Tibial nerve (tissue), 4 donors: Measurements from ENCODE around the gene CELF3. TPM values are rescaled to one million over a fixed set of nuclear protein-coding genes. Genes with fewer than 3 reads are reported as not detected.

Source experiments
- DNase-seq, 2 donors: peaks; one replicate each; pipeline ENCODE4 v3.0.0-alpha.2; 2019; ENCODE audit warnings: low spot score in 2 of 2
- H3K27ac ChIP-seq, 4 donors: fragments of 200-600 bp; sonication (generic) in 3 of 4; one replicate each; pipeline ENCODE4 v1.5.1; 2017 to 2019; ENCODE audit warnings: mild to moderate bottlenecking in 1 of 4
- H3K27me3 ChIP-seq, 2 donors: fragments of 200-600 bp; sonication (generic) in 1 of 2; one replicate each; pipeline versions ENCODE4 v1.5.1 to v1.6.0; 2017 to 2019
- H3K36me3 ChIP-seq, 3 donors: fragments of 200-600 bp; sonication (generic); one replicate each; pipeline ENCODE4 v1.5.1; 2018 to 2019
- H3K4me1 ChIP-seq, 4 donors: fragments of 200-600 bp; sonication (generic) in 3 of 4; one replicate each; pipeline ENCODE4 v1.5.1; 2017 to 2019
- H3K4me3 ChIP-seq, 4 donors: fragments of 200-600 bp; sonication (generic) in 3 of 4; one replicate each; pipeline ENCODE4 v1.5.1; 2017 to 2019; ENCODE audit warnings: mild to moderate bottlenecking in 1 of 4, moderate library complexity in 1 of 4
- H3K9me3 ChIP-seq, 4 donors: fragments of 200-600 bp; sonication (generic) in 3 of 4; one replicate each; pipeline ENCODE4 v1.5.1; 2017 to 2019
- CTCF ChIP-seq, 5 experiments: fragments of 200-600 bp in 3 of 5; fragments of 450-650 bp in 2 of 5; sonication (generic) in 3 of 5; IDR thresholded peaks; one replicate each; pipeline ENCODE4 v1.5.1; 2016 to 2019; ENCODE audit warnings: antibody characterized with exemption in 5 of 5, mild to moderate bottlenecking in 3 of 5, moderate library complexity in 2 of 5
- EP300 ChIP-seq, 2 donors: sonication (generic); formaldehyde crosslinking; IDR thresholded peaks; one replicate each; pipeline ENCODE4 v1.6.1; 2017; ENCODE audit warnings: antibody characterized with exemption in 2 of 2, mild to moderate bottlenecking in 1 of 2
- POLR2A ChIP-seq, 2 donors: fragments of 450-650 bp; IDR thresholded peaks; one replicate each; pipeline ENCODE4 v1.6.1; 2017; ENCODE audit warnings: antibody characterized with exemption in 2 of 2, mild to moderate bottlenecking in 2 of 2, moderate library complexity in 2 of 2
- WGBS, 2 donors: methylation state at CpG; one replicate each; pipeline ENCODE4 v1.1.5; 2018; 5-methylcytosine and 5-hydroxymethylcytosine counted together
- total RNA-seq, 4 donors: library from RNA; depleted of rRNA; stranded (reverse); fragments of >200 nt; gene quantifications; one replicate each; pipeline ENCODE4 v1.1.0, GENCODE V29; 2016

CELF3 gene
- total RNA-seq, 4 donors from 2014 or later, result not detected

- H3K36me3 ChIP-seq, result peaks cover 0 to 21% (median 0%) of the 10 kb centered on the region in 3 donors
- no peak for TF ChIP-seq CTCF (IDR thresholded peaks at IDR 0.05)
- TF ChIP-seq POLR2A (IDR thresholded peaks at IDR 0.05), result no peak
- no peak for TF ChIP-seq EP300 (IDR thresholded peaks at IDR 0.05)
- no peaks in the 10 kb centered on the region for H3K9me3 ChIP-seq
- no peak overlapping the region for H3K4me3 ChIP-seq
- no peaks in the 10 kb centered on the region for H3K27me3 ChIP-seq
- WGBS, 2 donors, result 54 to 55% methylated on average over 3 to 7 of the region's 7 CpGs
- peaks cover 0 to 6% (median 0%) of the 10 kb centered on the region in 4 donors for H3K4me1 ChIP-seq
- no peak overlapping the region for H3K27ac ChIP-seq
- DNase-seq, result no peak
These were observed 11.5 kb downstream of the CELF3 start for GRCh38 chr1:151705146-151705545.

DNA sequence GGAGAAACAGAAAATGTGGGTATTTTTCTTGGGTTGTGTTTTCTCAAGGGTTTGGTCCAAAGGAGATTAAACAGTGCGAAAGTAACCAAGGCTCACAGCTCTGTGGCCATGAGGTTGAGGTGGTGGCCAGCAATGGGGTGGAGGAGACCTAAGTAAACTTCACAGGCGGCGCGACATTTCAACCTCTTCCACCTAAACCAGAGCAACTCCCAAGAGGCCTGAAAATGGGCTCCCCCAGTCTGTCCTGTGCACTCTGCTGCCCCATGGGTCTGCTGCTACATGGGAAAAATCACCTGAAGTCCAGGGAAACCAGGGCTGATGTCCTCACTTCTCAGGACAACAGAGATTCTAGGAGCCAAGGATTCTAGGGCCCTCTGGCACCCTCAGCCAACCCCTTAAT, 12.4 kb downstream of the CELF3 start:
- TF ChIP-seq EP300 (IDR thresholded peaks at IDR 0.05) (no peak), POLR2A (IDR thresholded peaks at IDR 0.05) (no peak), CTCF (IDR thresholded peaks at IDR 0.05) (no peak)
- DNase-seq, result no peak
- Histone ChIP-seq H3K9me3 (no peaks in the 10 kb centered on the region), H3K36me3 (peaks cover 0 to 30% (median 0%) of the 10 kb centered on the region in 3 donors), H3K27ac (no peak overlapping the region), H3K4me3 (no peak overlapping the region), H3K4me1 (peaks cover 0 to 6% (median 0%) of the 10 kb centered on the region in 4 donors), H3K27me3 (no peaks in the 10 kb centered on the region)
- WGBS, 2 donors, result 76 to 94% methylated on average over 4 of the region's 4 CpGs

DNA sequence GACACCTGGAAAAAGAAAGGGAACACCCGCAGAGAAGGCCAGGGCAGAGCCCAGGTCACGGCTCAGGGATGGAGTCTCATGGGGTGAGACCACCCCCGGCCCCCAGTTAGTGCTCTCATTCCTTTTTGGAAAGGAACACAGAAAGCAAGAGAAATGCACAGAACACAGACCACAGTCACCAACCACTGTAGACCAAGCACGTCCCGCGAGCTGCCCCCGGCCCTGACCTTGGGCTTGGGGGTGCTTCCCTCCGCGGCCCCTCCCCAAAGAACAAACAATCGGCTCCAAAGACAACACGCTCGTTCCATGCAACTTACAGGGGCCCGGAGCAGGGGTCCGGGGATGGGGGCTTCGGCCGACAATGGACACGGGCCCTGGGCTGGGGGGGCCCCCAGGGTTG, 12.8 kb downstream of the CELF3 start:
- TF ChIP-seq POLR2A (IDR thresholded peaks at IDR 0.05), result no peak
- TF ChIP-seq CTCF (IDR thresholded peaks at IDR 0.05), result no peak
- no peak for TF ChIP-seq EP300 (IDR thresholded peaks at IDR 0.05)
- Histone ChIP-seq H3K27me3 (no peaks in the 10 kb centered on the region), H3K27ac (no peak overlapping the region), H3K4me1 (peaks cover 0 to 6% (median 0%) of the 10 kb centered on the region in 4 donors), H3K36me3 (peaks cover 0 to 34% (median 2%) of the 10 kb centered on the region in 3 donors), H3K4me3 (no peak overlapping the region), H3K9me3 (no peaks in the 10 kb centered on the region)
- WGBS, 2 donors, result 55 to 58% methylated on average over 17 of the region's 17 CpGs
- DNase-seq, result no peak

- Histone ChIP-seq H3K4me1 (peaks cover 0 to 6% (median 0%) of the 10 kb centered on the region in 4 donors), H3K4me3 (no peak overlapping the region), H3K36me3 (peaks cover 0 to 43% (median 7%) of the 10 kb centered on the region in 3 donors), H3K27ac (no peak overlapping the region), H3K9me3 (no peaks in the 10 kb centered on the region), H3K27me3 (no peaks in the 10 kb centered on the region)
- no peak for DNase-seq
- WGBS, 2 donors, result 30 to 42% methylated on average over 6 to 8 of the region's 8 CpGs
- TF ChIP-seq CTCF (IDR thresholded peaks at IDR 0.05), result no peak
These were observed 13.7 kb downstream of the CELF3 start for GRCh38 chr1:151702936-151703335.

GRCh38 chr1:151701515-151701914, 15.1 kb downstream of the CELF3 start:
- Histone ChIP-seq H3K27me3 (no peaks in the 10 kb centered on the region), H3K27ac (no peak overlapping the region), H3K4me3 (no peak overlapping the region), H3K4me1 (peaks cover 0 to 6% (median 0%) of the 10 kb centered on the region in 4 donors), H3K36me3 (peaks cover 0 to 57% (median 7%) of the 10 kb centered on the region in 3 donors), H3K9me3 (no peaks in the 10 kb centered on the region)
- no peak for TF ChIP-seq CTCF (IDR thresholded peaks at IDR 0.05)
- TF ChIP-seq POLR2A (IDR thresholded peaks at IDR 0.05), result no peak
- TF ChIP-seq EP300 (IDR thresholded peaks at IDR 0.05), result no peak
- no peak for DNase-seq
- 95 to 97% methylated on average over 5 of the region's 5 CpGs for WGBS, 2 donors
